ENCODE data around the gene FTO.

DNA sequence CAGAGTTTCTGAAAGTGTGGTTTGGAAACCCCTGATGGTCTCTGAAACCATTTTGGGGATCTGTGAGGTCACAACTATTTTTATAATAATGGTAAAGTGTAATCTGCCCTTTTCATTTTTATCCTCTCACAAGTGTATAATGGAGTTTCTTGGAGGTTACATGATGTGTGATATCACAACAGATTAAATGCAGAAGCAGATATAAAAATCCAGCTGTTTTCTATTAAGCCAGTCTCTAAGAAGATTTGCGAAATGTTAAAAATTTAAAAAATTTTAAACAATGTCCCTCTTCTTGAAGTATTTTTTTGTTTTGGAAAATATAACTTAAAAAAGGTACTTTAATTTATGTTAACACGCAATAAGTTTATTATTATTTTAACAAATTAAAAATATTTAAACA, 49.0 kb upstream of the FTO start:
- TF ChIP-seq, protein P1, sequence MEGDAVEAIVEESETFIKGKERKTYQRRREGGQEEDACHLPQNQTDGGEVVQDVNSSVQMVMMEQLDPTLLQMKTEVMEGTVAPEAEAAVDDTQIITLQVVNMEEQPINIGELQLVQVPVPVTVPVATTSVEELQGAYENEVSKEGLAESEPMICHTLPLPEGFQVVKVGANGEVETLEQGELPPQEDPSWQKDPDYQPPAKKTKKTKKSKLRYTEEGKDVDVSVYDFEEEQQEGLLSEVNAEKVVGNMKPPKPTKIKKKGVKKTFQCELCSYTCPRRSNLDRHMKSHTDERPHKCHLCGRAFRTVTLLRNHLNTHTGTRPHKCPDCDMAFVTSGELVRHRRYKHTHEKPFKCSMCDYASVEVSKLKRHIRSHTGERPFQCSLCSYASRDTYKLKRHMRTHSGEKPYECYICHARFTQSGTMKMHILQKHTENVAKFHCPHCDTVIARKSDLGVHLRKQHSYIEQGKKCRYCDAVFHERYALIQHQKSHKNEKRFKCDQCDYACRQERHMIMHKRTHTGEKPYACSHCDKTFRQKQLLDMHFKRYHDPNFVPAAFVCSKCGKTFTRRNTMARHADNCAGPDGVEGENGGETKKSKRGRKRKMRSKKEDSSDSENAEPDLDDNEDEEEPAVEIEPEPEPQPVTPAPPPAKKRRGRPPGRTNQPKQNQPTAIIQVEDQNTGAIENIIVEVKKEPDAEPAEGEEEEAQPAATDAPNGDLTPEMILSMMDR (IDR thresholded peaks at IDR 0.05) = no peak
- TF ChIP-seq TCF7 (CRISPR knock-in tag; IDR thresholded peaks at IDR 0.05; ENCODE audit: low read depth) (no peak), NFE2L1 (CRISPR knock-in tag; IDR thresholded peaks at IDR 0.05) (no peak), GABPB1 (CRISPR knock-in tag; IDR thresholded peaks at IDR 0.05) (no peak), ETV6 (CRISPR knock-in tag; IDR thresholded peaks at IDR 0.05) (no peak), ZNF423 (CRISPR knock-in tag; IDR thresholded peaks at IDR 0.05) (no peak), TP53 (CRISPR knock-in tag; IDR thresholded peaks at IDR 0.05) (no peak), TEAD4 (CRISPR knock-in tag; IDR thresholded peaks at IDR 0.05) (no peak)
- TF ChIP-seq, protein P2, sequence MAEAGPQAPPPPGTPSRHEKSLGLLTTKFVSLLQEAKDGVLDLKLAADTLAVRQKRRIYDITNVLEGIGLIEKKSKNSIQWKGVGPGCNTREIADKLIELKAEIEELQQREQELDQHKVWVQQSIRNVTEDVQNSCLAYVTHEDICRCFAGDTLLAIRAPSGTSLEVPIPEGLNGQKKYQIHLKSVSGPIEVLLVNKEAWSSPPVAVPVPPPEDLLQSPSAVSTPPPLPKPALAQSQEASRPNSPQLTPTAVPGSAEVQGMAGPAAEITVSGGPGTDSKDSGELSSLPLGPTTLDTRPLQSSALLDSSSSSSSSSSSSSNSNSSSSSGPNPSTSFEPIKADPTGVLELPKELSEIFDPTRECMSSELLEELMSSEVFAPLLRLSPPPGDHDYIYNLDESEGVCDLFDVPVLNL (CRISPR knock-in tag; IDR thresholded peaks at IDR 0.05; ENCODE audit: borderline replicate concordance, low read depth) = no peak
- TF ChIP-seq, protein P3, sequence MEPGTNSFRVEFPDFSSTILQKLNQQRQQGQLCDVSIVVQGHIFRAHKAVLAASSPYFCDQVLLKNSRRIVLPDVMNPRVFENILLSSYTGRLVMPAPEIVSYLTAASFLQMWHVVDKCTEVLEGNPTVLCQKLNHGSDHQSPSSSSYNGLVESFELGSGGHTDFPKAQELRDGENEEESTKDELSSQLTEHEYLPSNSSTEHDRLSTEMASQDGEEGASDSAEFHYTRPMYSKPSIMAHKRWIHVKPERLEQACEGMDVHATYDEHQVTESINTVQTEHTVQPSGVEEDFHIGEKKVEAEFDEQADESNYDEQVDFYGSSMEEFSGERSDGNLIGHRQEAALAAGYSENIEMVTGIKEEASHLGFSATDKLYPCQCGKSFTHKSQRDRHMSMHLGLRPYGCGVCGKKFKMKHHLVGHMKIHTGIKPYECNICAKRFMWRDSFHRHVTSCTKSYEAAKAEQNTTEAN (CRISPR knock-in tag; IDR thresholded peaks at IDR 0.05) = no peak
- TF ChIP-seq, protein P4, sequence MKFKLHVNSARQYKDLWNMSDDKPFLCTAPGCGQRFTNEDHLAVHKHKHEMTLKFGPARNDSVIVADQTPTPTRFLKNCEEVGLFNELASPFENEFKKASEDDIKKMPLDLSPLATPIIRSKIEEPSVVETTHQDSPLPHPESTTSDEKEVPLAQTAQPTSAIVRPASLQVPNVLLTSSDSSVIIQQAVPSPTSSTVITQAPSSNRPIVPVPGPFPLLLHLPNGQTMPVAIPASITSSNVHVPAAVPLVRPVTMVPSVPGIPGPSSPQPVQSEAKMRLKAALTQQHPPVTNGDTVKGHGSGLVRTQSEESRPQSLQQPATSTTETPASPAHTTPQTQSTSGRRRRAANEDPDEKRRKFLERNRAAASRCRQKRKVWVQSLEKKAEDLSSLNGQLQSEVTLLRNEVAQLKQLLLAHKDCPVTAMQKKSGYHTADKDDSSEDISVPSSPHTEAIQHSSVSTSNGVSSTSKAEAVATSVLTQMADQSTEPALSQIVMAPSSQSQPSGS (CRISPR knock-in tag; IDR thresholded peaks at IDR 0.05; ENCODE audit: borderline replicate concordance, low read depth) = no peak
- TF ChIP-seq, protein P5, sequence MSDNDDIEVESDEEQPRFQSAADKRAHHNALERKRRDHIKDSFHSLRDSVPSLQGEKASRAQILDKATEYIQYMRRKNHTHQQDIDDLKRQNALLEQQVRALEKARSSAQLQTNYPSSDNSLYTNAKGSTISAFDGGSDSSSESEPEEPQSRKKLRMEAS (CRISPR knock-in tag; IDR thresholded peaks at IDR 0.05) = no peak
- TF ChIP-seq, protein P6, sequence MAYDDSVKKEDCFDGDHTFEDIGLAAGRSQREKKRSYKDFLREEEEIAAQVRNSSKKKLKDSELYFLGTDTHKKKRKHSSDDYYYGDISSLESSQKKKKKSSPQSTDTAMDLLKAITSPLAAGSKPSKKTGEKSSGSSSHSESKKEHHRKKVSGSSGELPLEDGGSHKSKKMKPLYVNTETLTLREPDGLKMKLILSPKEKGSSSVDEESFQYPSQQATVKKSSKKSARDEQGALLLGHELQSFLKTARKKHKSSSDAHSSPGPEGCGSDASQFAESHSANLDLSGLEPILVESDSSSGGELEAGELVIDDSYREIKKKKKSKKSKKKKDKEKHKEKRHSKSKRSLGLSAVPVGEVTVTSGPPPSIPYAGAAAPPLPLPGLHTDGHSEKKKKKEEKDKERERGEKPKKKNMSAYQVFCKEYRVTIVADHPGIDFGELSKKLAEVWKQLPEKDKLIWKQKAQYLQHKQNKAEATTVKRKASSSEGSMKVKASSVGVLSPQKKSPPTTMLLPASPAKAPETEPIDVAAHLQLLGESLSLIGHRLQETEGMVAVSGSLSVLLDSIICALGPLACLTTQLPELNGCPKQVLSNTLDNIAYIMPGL (CRISPR knock-in tag; IDR thresholded peaks at IDR 0.05) = no peak
- TF ChIP-seq, protein P7, sequence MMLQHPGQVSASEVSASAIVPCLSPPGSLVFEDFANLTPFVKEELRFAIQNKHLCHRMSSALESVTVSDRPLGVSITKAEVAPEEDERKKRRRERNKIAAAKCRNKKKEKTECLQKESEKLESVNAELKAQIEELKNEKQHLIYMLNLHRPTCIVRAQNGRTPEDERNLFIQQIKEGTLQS (CRISPR knock-in tag; conservative IDR thresholded peaks at IDR 0.05) = no peak
